ENCODE measurements around the gene LAGE3. TPM values are rescaled to one million over a fixed set of nuclear protein-coding genes. Genes with fewer than 3 reads are reported as not detected.

The LAGE3 gene
- total and polyA plus RNA-seq, 2 of the 8 experiments (the other 6 are each of a cell fraction or from before 2014, with no cell fraction given): 44.5 to 102 TPM

- no peak overlapping the region for H2AFZ ChIP-seq (ENCODE audit: low read length)
- H3K36me3 ChIP-seq (ENCODE audit: control insufficient read depth in 2 of 4, insufficient read depth in 4 of 4, low read length in 3 of 4): peaks cover 0 to 12% (median 0%) of the 10 kb centered on the region in 4 experiments; a peak in 2 of 8 replicates
- H3K23me2 ChIP-seq (ENCODE audit: low read depth, low read length): no peaks in the 10 kb centered on the region; the same call in 1 of the 2 replicates
- H2BK20ac ChIP-seq (ENCODE audit: low read length): no peak overlapping the region
- DNase-seq (ENCODE audit: low read depth in 1 of 2, low spot score in 2 of 2) (no peak), FAIRE-seq (no peak)
- H3K9me3 ChIP-seq (ENCODE audit: insufficient read depth in 2 of 2, low read depth in 1 of 2, low read length in 1 of 2): no peaks in the 10 kb centered on the region
- H4K20me1 ChIP-seq (replicated peaks in 1 of 2; ENCODE audit: control insufficient read depth in 1 of 2, insufficient read depth in 2 of 2, low read length in 2 of 2): peaks cover 1 to 2% of the 10 kb centered on the region in 2 experiments
- 88% methylated on average over 3 of the region's 4 CpGs; no CpG with 5 or more reads in 1 of the 2 experiments for WGBS, 2 experiments (ENCODE audit: extremely low coverage in 1 of 2, insufficient coverage in 1 of 2, insufficient read length in 1 of 2, insufficient replicate concordance in 2 of 2, low coverage in 1 of 2, low lambda C conversion rate in 2 of 2, missing lambda C conversion rate in 1 of 2)
- H2BK5ac ChIP-seq (ENCODE audit: low read depth, low read length): no peak overlapping the region
- CTCF ChIA-PET (ENCODE audit: partially characterized antibody): interaction anchor here (0.8 to 2.0 kb wide), 4 partner anchors 14 to 60 kb away, joined by 3 to 6 read pairs (median 3); partner anchors contain the start of gene ATP6AP1
- H2BK12ac ChIP-seq (ENCODE audit: low read depth, low read length): no peak overlapping the region
- TF ChIP-seq ATF2 (IDR thresholded peaks at IDR 0.05; ENCODE audit: low read length) (no peak), TCF12 (IDR thresholded peaks at IDR 0.05; ENCODE audit: low read depth, low read length) (no peak), SUZ12 (IDR thresholded peaks at IDR 0.05; ENCODE audit: low read length) (no peak), HDAC6 (IDR thresholded peaks at IDR 0.05; ENCODE audit: low read depth, low read length) (no peak), EGR1 (IDR thresholded peaks at IDR 0.05; ENCODE audit: borderline replicate concordance, low read depth, low read length) (no peak), CHD2 (IDR thresholded peaks at IDR 0.05; ENCODE audit: low read length) (no peak), PHF8 (conservative IDR thresholded peaks at IDR 0.05; ENCODE audit: low read depth, low read length) (no peak)
- TF ChIP-seq, protein P1, sequence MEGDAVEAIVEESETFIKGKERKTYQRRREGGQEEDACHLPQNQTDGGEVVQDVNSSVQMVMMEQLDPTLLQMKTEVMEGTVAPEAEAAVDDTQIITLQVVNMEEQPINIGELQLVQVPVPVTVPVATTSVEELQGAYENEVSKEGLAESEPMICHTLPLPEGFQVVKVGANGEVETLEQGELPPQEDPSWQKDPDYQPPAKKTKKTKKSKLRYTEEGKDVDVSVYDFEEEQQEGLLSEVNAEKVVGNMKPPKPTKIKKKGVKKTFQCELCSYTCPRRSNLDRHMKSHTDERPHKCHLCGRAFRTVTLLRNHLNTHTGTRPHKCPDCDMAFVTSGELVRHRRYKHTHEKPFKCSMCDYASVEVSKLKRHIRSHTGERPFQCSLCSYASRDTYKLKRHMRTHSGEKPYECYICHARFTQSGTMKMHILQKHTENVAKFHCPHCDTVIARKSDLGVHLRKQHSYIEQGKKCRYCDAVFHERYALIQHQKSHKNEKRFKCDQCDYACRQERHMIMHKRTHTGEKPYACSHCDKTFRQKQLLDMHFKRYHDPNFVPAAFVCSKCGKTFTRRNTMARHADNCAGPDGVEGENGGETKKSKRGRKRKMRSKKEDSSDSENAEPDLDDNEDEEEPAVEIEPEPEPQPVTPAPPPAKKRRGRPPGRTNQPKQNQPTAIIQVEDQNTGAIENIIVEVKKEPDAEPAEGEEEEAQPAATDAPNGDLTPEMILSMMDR (IDR thresholded peaks at IDR 0.05; ENCODE audit: control extremely low read depth in 1 of 3, insufficient read depth in 1 of 3, low read depth in 1 of 3, low read length in 3 of 3): no peak
- no peak overlapping the region for H4K5ac ChIP-seq (ENCODE audit: insufficient read length, low read depth, low read length)
- no peak overlapping the region for H3K9ac ChIP-seq (replicated peaks in 1 of 4; ENCODE audit: extremely low read depth in 1 of 4, low read depth in 3 of 4, low read length in 3 of 4)
- peak overlapping the region; percentile 69 to 72; a peak in 3 of 4 replicates for H3K4me2 ChIP-seq (ENCODE audit: insufficient read depth in 1 of 2, low read depth in 2 of 2, low read length in 2 of 2)
- H3K27me3 ChIP-seq (replicated peaks in 1 of 4; ENCODE audit: control insufficient read depth in 3 of 4, extremely low read depth in 1 of 4, insufficient read depth in 3 of 4, low read length in 3 of 4): no peaks in the 10 kb centered on the region; a peak in 1 of 7 replicates
- POLR2A ChIA-PET (ENCODE audit: partially characterized antibody): interaction anchor here (0.7 to 1.9 kb wide), 10 partner anchors 8 to 118 kb away, joined by 3 to 7 read pairs (median 4); partner anchors contain the start of gene DNASE1L1
- no peak overlapping the region for H3K23ac ChIP-seq (ENCODE audit: insufficient read length)
- H2BK15ac ChIP-seq (ENCODE audit: low read length): no peak overlapping the region
- no peaks in the 10 kb centered on the region for H3K79me1 ChIP-seq (ENCODE audit: low read depth, low read length)
- no peak overlapping the region for H3K4me3 ChIP-seq (ENCODE audit: extremely low read depth in 1 of 4, insufficient read depth in 2 of 4, low read depth in 3 of 4, low read length in 4 of 4)
- H3K18ac ChIP-seq (ENCODE audit: extremely low read depth, low read length): no peak overlapping the region
- H3K79me2 ChIP-seq (ENCODE audit: control insufficient read depth in 1 of 2, insufficient read depth in 2 of 2, low read length in 2 of 2): no peaks in the 10 kb centered on the region
- H3K4ac ChIP-seq (replicated peaks; ENCODE audit: insufficient read length, low read depth, low read length): no peak overlapping the region
- H2AK5ac ChIP-seq (ENCODE audit: low read depth, low read length): no peak overlapping the region
- H4K8ac ChIP-seq (ENCODE audit: extremely low read depth, insufficient read depth, low read length): no peak overlapping the region
- H2BK120ac ChIP-seq (replicated peaks; ENCODE audit: low read depth, low read length): no peak overlapping the region
- H3K56ac ChIP-seq (replicated peaks; ENCODE audit: insufficient read length, low read depth, low read length): no peak overlapping the region
- no peak overlapping the region for H4K91ac ChIP-seq (replicated peaks; ENCODE audit: insufficient read length, low read length)
- no peak overlapping the region for H3K14ac ChIP-seq (ENCODE audit: insufficient read length)
- no peak overlapping the region for H3K27ac ChIP-seq (ENCODE audit: low read depth, low read length)
- H3K4me1 ChIP-seq (replicated peaks in 1 of 4; ENCODE audit: control insufficient read depth in 3 of 4, insufficient read depth in 4 of 4, low read length in 3 of 4): peaks cover 0 to 12% (median 3%) of the 10 kb centered on the region in 4 experiments; a peak in 4 of 7 replicates
These were observed 10.1 kb upstream of the LAGE3 start for GRCh38 chrX:154489182-154489581.
